AG09309 (cell line): ENCODE results near the gene HMCN1.

Source experiments
- DNase-seq: peaks from one replicate; pipeline ENCODE4 v3.0.0-alpha.2; 2010; ENCODE audit warnings: low read depth
- H3K4me3 ChIP-seq: 2 replicates; pipeline ENCODE4 v1.5.1; 2011; ENCODE audit warnings: mild to moderate bottlenecking, low read depth, low read length, moderate library complexity; ENCODE audit not compliant: control insufficient read depth
- TF ChIP-seq, protein P1 (sequence below): IDR thresholded peaks from 2 replicates; pipeline ENCODE4 v1.5.1; 2011; ENCODE audit warnings: mild to moderate bottlenecking, low read depth, low read length, inconsistent platforms; ENCODE audit not compliant: insufficient read depth, control insufficient read depth; ENCODE audit errors: missing control alignments

Gene HMCN1

DNA sequence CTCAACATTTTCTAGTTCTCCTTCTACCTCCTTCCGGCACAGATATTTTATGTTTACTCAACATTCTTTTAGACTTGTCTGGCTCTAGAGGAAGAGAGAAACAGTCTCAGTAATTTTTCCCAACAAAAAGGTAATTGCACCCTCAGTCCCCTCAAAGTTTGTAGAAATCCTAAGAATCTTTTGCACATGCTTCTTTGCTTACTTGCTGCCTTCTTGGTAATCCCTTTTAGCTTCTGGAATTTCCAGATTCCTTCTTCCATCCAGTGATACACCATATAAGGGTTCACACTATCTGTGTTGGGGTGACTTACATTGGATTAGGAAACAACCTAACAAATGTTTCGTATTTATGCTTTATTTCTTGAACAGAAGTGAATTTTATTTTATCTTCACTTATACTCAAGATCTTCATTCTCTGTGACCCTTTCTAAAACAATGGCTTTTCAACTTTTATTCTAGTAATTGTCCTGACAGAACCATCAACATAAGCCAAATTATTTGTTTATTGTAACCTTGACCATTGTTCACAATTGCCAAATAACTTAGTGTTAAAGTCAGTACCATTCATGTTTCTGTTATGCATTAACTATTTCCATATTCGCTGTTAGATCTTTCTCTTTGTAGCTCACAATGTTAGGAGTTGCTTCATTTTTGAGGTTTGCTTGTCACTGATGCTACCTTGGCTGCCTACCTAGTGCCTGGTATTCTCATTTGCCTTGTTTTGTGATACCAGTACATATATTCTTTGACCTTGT lies 238.1 kb downstream of the HMCN1 start:
- TF ChIP-seq, protein P1, sequence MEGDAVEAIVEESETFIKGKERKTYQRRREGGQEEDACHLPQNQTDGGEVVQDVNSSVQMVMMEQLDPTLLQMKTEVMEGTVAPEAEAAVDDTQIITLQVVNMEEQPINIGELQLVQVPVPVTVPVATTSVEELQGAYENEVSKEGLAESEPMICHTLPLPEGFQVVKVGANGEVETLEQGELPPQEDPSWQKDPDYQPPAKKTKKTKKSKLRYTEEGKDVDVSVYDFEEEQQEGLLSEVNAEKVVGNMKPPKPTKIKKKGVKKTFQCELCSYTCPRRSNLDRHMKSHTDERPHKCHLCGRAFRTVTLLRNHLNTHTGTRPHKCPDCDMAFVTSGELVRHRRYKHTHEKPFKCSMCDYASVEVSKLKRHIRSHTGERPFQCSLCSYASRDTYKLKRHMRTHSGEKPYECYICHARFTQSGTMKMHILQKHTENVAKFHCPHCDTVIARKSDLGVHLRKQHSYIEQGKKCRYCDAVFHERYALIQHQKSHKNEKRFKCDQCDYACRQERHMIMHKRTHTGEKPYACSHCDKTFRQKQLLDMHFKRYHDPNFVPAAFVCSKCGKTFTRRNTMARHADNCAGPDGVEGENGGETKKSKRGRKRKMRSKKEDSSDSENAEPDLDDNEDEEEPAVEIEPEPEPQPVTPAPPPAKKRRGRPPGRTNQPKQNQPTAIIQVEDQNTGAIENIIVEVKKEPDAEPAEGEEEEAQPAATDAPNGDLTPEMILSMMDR, result no peak
- no peak overlapping the region for H3K4me3 ChIP-seq
- DNase-seq, result no peak

DNA sequence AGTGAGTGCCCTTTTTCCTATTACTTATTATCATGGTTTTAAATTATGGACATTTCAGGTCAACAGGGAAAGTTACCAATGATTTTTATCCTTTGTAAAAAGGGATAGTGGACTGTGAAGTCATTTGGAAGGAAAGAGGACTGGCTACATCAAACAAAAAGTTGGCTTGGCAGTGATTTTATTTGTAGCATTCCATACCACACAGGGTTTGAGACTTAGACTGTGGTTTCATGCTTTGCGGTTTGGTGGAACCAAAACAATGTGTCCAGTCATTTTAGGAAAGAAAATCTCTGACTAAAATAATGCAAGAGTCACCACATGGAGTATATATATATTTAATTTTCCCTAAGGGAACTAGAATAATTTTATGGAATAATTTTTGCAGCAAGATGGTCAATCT lies 239.5 kb downstream of the HMCN1 start:
- H3K4me3 ChIP-seq, result no peak overlapping the region
- DNase-seq, result peak; percentile 92
- TF ChIP-seq, protein P1, result no peak

DNA sequence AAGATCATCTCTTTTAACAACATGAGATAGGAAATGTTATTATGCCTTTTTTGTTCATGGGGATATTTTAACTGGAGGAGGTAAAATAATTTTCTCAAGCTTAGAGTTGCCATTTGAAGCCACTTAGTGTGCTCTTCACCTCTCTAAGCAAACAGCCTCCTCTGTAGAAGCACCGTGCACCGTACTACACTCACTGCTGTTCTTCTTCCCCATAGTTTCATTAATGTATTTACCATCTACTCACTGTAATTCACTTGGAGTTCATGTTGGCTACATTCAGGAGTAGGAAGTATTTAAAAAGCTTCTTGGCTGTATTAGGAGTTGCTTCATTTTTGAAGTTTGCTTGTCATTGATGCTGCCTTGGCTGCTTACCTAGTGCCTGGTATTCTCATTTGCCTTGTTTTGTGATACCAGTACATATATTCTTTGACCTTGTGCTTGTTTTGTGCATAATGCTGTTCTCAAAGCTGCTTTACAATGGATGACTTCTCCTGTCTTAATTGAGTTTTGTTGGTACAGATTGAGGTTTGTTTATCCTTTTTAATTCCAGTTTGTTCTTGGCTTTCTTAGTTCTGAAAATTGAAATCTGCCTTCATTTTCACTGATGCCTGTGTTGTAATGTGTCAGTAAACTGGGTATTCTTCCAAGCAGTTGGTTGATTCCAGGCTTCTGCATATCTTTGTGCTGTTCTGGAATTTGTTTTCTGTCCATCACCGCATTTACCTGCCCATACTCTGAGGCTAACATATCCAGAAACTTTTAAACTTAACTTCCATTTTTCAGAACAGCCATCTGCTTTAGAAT lies 240.4 kb downstream of the HMCN1 start:
- TF ChIP-seq, protein P1, result no peak
- no peak for DNase-seq
- H3K4me3 ChIP-seq, result no peak overlapping the region

DNA sequence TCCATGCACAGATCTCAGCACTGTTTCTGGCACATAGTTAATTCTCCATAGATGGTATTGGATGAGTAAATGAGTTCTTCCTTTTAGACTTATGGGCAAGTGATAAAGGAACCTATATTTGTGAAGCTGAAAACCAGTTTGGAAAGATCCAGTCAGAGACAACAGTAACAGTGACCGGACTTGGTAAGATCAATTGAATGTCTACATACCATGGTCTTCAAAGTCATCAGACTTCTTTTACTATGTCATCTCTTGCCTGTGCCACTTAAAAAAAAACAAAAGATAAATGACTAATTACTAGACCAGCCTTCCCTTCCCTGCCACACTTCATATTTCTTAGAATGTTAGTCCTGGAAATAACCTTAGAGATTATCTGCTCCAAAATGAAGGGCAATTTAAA lies 246.7 kb downstream of the HMCN1 start:
- TF ChIP-seq, protein P1, result no peak
- no peak for DNase-seq
- no peak overlapping the region for H3K4me3 ChIP-seq

DNA sequence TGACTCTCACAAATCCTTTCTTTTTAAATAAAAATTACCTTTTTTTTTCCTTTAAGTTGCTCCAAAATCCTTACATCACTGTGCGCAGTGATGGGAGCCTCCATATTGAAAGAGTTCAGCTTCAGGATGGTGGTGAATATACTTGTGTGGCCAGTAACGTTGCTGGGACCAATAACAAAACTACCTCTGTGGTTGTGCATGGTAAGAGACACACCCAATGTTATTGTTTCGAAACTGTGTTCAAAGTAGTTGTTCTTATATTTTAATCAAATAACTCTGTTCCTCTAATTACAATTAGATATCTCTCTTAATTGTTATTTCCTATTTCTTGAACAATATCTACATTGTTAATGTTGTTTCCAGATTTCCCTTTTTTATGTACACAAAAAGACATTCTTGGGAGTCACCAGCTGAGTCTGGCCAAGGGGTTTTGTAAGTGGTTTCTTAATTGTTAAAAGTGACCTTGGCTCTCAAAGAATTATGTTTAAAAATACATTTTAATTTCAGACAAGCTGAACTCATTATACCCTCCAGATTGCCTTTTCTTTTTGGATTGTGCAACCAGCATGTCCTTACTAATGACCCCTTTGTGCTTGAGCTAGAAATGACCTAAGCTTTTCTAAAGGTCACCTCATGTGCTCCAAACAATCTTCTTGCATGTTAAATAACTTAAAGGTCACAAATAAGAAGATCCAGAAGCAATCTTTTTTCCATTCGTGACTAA lies 250.1 kb downstream of the HMCN1 start:
- no peak overlapping the region for H3K4me3 ChIP-seq
- TF ChIP-seq, protein P1, result no peak
- no peak for DNase-seq

DNA sequence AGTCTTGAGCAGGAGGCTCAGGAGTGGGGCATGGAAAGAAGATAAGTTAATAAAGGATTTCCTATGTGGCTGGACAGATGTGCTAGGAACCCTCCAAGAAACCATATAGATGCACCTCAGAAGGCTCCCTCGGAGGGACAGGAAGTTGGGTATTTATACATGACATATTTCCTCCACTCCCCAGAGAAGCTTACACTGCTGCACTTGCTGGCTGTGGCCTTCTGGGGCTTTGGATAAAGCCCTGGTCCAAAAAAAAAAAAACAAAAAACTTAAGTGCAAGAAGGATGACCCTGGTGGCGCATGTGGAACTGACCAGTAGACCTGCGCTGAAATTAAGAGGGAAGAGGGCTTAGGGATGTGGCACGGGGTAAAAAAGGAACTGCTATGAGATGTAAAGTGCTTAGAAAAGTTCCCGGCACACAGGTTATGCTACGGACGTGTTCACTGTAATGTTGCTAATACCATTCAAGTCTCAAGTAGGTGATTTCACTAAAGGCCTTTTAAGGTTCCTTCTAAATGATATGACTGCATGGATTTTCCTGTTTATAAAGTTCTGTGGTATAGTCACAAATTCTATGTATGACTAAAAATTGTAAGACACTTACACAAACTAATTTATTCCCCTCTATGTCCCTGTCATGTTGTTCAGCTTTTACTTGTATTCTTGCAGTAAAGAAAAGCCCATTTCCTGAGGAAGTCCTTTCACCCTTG lies 253.6 kb downstream of the HMCN1 start:
- no peak overlapping the region for H3K4me3 ChIP-seq
- DNase-seq, result no peak
- TF ChIP-seq, protein P1, result no peak
